NCI-H2196 treated with DMSO at 0.1 percent for 48 hours (cell line): Measurements from ENCODE around the gene ARHGEF10L.

ENCODE experiments used
- DNase-seq: peaks from one replicate; lab custom pipeline; 2025; ENCODE audit not compliant: unreplicated experiment; lab: John Stamatoyannopoulos, UW

ARHGEF10L gene

GRCh38 chr1:17550729-17551584, 11.5 kb downstream of the ARHGEF10L start:
- peak; percentile 58 for DNase-seq

- DNase-seq, result peak; percentile 58
Measured at GRCh38 chr1:17551755-17552234, 12.3 kb downstream of the ARHGEF10L start.

- DNase-seq, result no peak
Measured at GRCh38 chr1:17553975-17554700, 14.6 kb downstream of the ARHGEF10L start.

GRCh38 chr1:17554954-17555353, 15.5 kb downstream of the ARHGEF10L start:
- no peak for DNase-seq

GRCh38 chr1:17557986-17558385, 18.5 kb downstream of the ARHGEF10L start:
- DNase-seq, result no peak

- DNase-seq, result no peak
Measured at GRCh38 chr1:17558541-17558940, 19.0 kb downstream of the ARHGEF10L start.

- DNase-seq, result no peak
Measured at GRCh38 chr1:17558954-17559614, 19.6 kb downstream of the ARHGEF10L start.

GRCh38 chr1:17559615-17560419, 20.3 kb downstream of the ARHGEF10L start:
- DNase-seq, result no peak

- no peak for DNase-seq
Measured at GRCh38 chr1:17561247-17561548, 21.7 kb downstream of the ARHGEF10L start.

- DNase-seq, result no peak
Measured at GRCh38 chr1:17561561-17561985, 22.1 kb downstream of the ARHGEF10L start.

- DNase-seq, result no peak
Measured at GRCh38 chr1:17562375-17562774, 22.9 kb downstream of the ARHGEF10L start.

GRCh38 chr1:17563494-17564281, 24.2 kb downstream of the ARHGEF10L start:
- no peak for DNase-seq

- peak; percentile 49 for DNase-seq
Measured at GRCh38 chr1:17564458-17565393, 25.2 kb downstream of the ARHGEF10L start.

- no peak for DNase-seq
Measured at GRCh38 chr1:17565461-17566252, 26.2 kb downstream of the ARHGEF10L start.

GRCh38 chr1:17566417-17566816, 26.9 kb downstream of the ARHGEF10L start:
- DNase-seq, result no peak

GRCh38 chr1:17566892-17567291, 27.4 kb downstream of the ARHGEF10L start:
- no peak for DNase-seq

- no peak for DNase-seq
Measured at GRCh38 chr1:17567582-17567981, 28.1 kb downstream of the ARHGEF10L start.
